OCI-M2 (cell line): ENCODE results near the gene ZNF780A.
"Not testable (repeated sequence)": the region's sequence is repeated elsewhere in the genome, so short reads cannot be mapped to it uniquely, and the experiment has no call there.

Source experiments
- DNase-seq: peaks from one replicate; lab custom pipeline; 2025; ENCODE audit not compliant: unreplicated experiment; lab: John Stamatoyannopoulos, UW

ZNF780A gene

DNA sequence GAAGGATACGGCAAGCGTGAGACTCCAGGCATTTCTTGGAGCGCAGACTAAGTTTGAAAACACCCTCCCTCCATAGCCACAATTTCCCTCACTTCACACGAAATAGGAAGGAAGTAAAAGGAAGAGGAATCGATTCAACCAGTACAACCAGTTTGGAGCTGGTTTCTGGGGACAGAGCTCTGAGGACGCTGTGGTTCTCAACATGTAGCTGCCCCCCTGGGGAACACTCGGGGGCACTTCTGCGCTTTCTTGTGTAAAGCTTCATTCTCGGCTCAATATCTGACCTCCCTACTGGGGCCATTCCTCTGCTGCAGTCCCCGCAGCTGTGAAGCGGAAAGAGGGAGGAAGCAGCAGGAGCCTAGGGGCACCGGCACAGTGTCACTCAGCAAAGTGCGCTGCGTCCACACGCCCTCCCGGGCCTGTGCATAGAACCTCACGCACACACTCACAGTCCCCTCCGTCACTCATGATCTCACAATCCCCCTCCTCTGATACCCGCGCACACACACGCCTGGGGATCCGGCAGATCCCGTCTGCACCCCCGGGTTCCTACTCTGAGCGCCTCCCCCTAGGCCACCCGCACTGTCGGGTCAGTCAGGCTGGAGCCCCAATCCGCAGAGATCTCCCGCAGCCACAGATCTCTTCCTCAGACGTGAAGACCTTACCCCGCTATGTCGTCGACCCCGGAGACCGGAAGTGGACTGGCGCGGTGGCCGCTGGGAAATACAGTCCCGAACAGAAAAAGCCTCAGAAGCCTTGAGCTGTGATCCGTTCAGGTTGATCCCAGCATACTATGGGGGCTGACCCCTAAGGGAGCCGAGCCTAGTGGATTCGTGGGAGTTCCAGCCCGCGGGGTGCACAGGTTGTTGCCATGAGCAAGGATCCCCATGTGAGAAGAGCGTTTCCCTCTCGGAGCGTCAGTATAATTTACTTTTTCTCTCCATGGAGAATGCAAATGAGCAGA lies at the start of gene ZNF780A:
Gene ZNF780A, minus strand, starts transcription at position 703 of the 964 bp plus-strand sequence. CDS start 6,190 bp downstream, outside the sequence.
- DNase-seq, result peak; percentile 93

DNA sequence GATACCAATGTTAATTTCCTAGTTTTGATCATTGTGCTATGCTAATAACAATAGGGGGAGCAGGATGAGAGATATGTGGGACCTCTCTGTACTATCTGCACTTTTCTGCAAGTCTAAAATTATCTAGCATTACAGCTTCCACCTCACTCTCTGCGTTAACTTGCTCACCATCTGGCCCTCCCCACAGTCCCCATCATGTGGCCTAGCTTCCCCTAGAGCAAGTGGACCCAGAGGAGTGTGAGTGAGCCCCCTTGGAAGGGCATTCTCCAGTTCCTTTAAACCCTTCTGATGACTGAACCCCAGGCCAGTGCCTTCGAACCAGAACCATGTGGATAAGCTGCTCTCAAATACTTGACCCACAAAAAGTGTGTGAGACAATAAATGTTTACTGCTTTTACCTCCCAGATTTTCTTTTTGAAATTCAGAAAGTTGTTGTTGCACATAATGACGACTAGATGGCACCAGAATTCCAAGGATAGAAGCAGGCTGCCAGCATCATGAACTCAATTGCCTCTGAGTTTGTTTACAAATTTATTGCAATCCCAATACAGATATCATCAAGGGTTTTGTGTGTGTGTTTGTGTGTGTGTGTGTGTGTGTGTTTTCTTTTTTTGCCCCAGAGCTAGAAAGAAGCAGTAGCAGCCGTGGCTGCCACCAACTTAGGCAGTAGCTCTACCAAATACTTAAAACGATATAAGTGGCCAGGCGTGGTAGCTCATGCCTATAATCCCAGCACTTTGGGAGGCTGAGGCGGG lies 49.0 kb upstream of the ZNF780A start:
- DNase-seq, result peak; percentile 38

DNA sequence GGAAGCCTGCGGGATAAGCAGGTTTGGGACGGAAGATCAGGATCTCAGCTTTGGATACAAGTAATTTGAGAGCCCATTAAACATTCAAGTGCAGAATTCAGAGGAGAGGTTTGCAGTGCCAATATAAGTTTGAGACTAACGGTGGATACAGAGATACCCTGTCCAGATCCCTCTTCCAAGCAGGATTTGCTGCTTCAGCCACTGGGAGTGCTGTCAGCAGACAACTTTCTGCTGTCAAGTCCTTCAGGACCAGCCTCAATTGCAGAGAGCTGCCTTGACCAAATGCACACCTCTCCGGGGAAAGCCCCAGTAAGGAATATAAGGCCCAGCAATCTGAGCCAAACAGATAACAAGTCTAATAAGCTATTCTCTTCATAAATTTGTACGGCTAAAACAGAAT lies 46.1 kb upstream of the ZNF780A start:
- no peak for DNase-seq

- no peak for DNase-seq
These were observed 44.1 kb upstream of the ZNF780A start for GRCh38 chr19:40134866-40135265.

- DNase-seq, result no peak
These were observed 42.7 kb upstream of the ZNF780A start for GRCh38 chr19:40133491-40133890.

GRCh38 chr19:40130013-40130412 lies 39.3 kb upstream of the ZNF780A start:
- no peak for DNase-seq

DNA sequence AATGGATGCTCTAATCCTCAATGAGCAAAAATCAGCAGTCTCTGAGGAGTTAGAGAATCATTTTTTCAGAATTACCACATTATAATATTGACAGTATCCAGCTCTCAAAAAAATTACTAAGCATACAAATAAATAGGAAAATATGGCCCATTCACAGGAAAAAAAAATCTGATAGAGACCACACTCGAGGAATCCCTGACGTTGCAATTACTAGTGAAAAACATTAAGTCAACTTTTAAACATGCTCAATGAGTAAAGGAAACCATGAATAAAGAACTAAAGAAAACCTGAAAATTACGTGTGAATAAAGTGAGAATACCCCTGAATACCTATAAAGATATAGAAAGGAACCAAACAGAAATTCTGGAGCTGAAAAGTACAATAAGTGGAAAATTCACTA lies 38.7 kb upstream of the ZNF780A start:
- DNase-seq, result no peak

- DNase-seq, result no peak
These were observed 38.2 kb upstream of the ZNF780A start for GRCh38 chr19:40128991-40129390.

DNA sequence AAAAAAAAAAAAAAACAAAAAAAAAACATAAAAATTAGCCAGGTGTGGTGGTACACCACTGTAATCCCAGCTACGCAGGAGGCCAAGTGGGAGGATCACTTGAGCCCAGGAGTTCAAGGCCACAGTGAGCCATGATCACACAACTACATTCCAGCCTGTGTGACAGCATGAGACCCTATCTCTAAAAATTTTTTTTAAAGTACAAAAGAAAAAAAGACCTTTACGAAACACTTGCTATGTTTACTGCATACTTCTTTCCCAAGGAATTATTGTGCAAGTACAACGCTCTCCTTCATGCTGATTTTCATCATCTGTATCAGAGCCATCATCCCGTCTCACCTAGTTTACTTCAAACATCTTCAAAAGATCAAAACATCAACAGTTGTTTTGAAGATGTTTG lies 28.6 kb upstream of the ZNF780A start:
- no peak for DNase-seq

DNA sequence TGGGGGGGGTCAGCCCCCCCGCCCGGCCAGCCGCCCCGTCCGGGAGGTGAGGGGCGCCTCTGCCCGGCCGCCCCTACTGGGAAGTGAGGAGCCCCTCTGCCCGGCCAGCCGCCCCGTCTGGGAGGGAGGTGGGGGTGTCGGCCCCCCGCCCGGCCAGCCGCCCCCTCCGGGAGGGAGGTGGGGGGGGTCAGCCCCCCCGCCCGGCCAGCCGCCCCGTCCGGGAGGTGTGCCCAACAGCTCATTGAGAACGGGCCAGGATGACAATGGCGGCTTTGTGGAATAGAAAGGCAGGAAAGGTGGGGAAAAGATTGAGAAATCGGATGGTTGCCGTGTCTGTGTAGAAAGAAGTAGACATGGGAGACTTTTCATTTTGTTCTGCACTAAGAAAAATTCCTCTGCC lies 27.9 kb upstream of the ZNF780A start:
- DNase-seq, result not testable (repeated sequence)

- DNase-seq, result no peak
These were observed 25.3 kb upstream of the ZNF780A start for GRCh38 chr19:40116075-40116474.

- not testable (repeated sequence) for DNase-seq
These were observed 23.4 kb upstream of the ZNF780A start for GRCh38 chr19:40114119-40114518.

DNA sequence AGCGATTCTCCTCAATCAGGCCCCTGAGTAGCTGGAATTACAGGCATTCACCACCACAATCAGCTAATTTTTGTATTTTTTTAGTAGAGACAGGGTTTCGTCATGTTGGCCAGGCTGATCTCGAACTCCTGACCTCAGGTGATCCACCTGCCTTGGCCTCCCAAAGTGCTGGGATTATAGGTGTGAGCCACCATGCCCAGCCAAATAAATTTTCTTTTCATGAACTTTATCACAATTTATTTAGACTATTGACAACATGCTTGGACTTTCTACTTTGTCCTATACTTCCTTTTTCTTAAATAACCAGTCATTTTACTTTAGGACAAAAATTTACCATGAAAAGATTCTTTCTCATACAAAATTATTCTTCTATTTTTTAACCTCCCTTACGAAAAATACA lies 21.5 kb upstream of the ZNF780A start:
- not testable (repeated sequence) for DNase-seq

GRCh38 chr19:40110570-40110969 lies 19.8 kb upstream of the ZNF780A start:
- DNase-seq, result no peak

- no peak for DNase-seq
These were observed 14.0 kb upstream of the ZNF780A start for GRCh38 chr19:40104754-40105153.

- no peak for DNase-seq
These were observed 12.9 kb upstream of the ZNF780A start for GRCh38 chr19:40103600-40103999.

GRCh38 chr19:40101813-40102212 lies 11.1 kb upstream of the ZNF780A start:
- DNase-seq, result no peak

DNA sequence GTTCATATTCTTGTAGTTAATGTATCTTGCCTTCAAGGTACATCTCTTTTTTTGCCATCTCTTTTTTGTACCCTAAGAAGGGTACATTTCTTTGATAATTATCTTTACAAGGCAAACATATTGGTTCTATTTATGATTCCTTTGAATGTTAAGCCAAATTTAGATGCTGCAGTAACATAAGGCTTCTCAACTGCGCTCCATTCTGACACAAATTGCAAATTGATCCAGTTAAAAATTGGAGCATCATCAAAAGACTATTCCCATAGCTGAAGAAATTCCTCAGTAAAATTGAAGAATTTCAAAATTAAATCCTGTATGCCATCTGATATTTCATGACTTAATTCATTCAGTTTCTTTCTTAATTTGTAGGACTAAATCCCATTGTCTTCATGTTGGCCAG lies 2.7 kb upstream of the ZNF780A start:
- no peak for DNase-seq

- no peak for DNase-seq
These were observed 724 bp upstream of the ZNF780A start for GRCh38 chr19:40091205-40092129.

- no peak for DNase-seq
These were observed 1.3 kb downstream of the ZNF780A start for GRCh38 chr19:40089462-40089861.
